ENCODE measurements around the gene CD164L2.

Gene CD164L2

DNA sequence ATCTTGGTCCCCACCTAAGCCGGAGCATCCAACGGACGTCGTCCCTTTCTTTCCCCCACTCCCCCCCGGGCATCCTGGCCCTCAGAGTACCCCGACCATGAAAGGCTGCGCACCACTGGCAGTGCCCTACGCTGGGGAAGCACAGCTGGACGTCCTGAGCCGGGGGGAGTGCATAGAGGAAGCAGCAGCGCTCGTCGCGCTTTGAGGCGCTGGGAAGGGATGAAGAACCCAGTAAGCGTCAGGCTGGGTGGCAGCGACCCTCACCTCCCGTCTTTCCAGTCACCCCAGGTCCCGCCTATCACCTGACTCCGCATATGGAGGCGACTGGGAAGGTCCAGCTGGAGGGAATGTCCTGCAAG, 22.1 kb downstream of the CD164L2 start:
- DNase-seq: no peak

GRCh38 chr1:27360159-27361043, 22.7 kb downstream of the CD164L2 start:
- peak; percentile 35 to 66 for DNase-seq

DNA sequence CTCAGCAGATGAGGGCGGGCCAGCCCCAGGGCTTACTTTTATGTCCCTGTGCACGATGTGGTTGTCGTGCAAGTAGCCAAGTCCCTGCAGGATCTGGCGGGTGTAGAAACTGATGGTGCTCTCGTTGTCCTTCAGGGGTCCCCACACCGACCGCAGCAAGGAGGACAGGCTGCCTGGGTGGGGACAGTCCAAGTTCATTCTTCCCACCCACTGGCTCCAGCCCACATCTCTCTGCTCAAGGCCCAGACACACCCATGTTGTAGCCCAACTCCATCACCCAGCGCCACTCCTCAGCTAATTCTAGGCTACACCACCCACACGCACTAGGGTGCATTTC, 23.3 kb downstream of the CD164L2 start:
- no peak for DNase-seq

GRCh38 chr1:27358928-27359313, 24.2 kb downstream of the CD164L2 start:
- no peak for DNase-seq

DNA sequence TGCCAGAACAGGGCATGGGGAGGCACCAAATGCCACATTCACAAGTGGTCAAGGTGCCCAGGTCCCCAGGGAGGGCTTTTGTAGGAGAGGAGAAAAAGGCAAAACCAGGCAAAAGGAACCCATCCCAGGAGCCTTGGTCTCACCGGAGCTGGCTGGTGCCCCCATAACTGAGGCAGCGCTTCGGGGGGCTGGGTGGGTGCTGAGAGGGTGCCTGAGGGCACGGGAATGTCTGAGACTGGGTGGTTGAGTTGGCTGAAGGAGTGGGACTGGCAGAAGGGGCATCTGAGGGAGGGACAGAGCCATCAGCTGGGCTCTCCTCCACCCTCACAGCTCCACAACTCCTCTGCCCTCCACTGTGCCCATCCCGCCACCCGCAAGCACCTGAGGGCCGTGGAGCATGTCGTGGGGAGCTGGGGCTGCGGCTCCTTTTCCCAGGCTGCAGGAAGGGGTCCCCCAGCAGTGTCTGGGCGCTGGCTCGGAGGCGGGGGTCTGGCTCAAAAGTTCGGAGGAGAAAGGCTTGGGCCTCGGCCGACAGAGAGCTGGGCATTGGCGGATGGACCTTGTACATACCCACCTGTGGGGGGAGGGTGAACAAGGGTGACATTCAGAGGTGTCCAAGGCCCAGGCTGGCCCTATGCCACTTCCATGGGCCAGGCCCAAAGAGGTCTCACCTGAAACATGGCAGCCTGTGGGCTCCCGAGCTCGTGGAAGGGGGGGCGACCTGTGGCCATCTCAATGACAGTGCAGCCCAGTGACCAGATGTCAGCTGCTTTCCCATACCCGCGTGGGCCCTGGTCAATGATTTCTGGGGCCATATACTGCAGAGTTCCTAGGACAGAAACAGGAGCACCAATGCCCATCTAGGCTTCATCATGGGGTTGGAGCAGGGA, 24.9 kb downstream of the CD164L2 start:
- no peak for DNase-seq

- peak; percentile 85 to 86 for DNase-seq
Observed at GRCh38 chr1:27357281-27358037, 25.7 kb downstream of the CD164L2 start.

GRCh38 chr1:27356619-27357280, 26.4 kb downstream of the CD164L2 start:
- DNase-seq: peak; percentile 34 to 57

- no peak for DNase-seq
Observed at GRCh38 chr1:27356277-27356618, 26.9 kb downstream of the CD164L2 start.

DNA sequence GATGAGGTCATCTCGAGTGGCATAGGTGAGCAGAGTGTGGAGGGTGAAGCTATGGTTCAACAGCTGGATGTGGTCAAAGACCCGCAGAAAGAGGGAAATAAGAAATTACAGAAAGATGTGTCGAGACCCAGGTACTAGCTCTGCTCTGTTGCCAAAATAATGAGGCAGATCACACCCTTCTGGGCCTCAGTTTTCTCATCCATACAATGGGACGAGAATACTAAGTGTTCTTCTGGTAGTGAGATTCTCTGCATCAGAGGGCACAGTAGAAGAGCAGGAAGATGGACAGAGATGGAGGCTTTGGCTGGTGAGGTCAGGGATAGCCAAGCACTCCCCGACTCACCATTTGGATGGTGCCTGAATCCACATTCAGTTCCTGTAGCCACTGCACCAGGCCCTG, 27.4 kb downstream of the CD164L2 start:
- no peak for DNase-seq

DNA sequence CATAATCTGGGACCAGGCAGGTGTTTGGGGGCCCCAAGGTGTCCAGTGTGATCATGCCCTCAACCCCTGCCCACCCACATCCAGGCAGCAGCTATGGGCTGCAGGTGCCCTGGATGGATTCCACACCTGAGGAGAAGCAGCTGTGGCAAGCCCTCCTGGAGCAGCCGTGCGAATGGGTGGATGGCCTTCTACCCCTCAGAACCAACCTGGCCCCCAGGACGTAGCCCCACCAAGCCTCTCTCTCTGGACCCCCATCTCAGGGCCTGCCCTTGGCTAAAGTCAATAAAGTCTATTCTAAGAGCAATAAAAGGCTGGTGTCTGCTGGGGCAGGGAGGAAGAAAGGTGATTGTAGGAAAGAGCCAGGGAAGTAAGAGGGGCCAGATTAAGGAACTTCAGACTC, 29.5 kb downstream of the CD164L2 start:
- no peak for DNase-seq

DNA sequence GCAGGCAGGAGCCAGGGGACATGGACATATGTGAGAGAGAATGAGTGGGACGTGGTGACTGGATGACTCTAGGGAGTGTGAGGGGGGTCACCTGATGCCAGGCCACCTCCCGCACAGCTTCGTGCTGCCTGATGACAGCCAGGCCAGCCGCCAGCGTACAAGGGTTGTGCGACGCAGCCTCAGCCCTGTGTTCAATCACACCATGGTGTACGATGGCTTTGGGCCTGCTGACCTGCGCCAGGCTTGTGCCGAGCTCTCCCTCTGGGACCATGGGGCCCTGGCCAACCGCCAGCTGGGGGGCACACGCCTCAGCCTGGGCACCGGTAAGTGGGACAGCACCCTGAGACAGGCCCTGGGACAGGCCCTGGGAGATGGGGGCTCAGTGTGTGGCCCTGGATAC, 30.0 kb downstream of the CD164L2 start:
- no peak for DNase-seq

- no peak for DNase-seq
Observed at GRCh38 chr1:27351541-27352107, 31.5 kb downstream of the CD164L2 start.

DNA sequence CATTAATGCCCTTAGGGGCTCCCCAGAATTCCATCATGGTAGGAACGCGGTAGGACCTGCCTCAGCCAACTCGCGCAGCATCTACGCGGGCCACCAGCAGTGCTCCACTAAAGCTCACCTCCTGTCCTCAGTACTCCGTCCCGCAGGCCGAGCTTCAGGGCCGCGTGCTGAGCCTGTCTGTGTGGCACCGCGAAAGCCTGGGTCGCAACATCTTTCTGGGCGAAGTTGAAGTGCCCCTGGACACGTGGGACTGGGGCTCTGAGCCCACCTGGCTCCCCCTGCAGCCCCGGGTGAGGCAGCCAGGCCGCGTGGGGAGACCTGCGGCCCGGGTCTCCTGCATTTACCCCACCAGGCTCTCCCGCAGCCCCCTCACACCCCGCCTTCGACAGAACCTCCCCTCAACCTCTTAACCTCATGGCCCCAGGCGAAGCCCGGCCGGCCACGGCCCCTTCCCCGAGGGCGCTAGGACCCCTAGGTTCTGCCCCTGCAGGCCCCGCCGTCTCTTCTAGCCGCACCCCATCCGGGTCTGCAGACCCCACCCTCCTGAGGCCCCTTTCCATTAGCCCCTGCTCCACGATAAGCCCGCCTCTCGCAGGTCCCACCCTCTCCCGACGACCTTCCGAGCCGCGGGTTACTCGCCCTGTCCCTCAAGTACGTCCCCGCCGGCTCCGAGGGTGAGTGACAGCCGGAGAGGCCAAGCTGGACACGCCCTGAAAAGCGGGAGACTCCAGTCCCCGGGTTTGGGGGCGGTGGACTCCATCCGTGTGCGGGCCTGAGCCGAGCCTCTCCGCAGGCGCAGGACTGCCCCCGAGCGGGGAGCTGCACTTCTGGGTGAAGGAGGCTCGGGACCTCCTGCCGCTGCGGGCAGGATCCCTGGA, 32.2 kb downstream of the CD164L2 start:
- no peak for DNase-seq

GRCh38 chr1:27349784-27350662, 33.1 kb downstream of the CD164L2 start:
- DNase-seq: no peak

DNA sequence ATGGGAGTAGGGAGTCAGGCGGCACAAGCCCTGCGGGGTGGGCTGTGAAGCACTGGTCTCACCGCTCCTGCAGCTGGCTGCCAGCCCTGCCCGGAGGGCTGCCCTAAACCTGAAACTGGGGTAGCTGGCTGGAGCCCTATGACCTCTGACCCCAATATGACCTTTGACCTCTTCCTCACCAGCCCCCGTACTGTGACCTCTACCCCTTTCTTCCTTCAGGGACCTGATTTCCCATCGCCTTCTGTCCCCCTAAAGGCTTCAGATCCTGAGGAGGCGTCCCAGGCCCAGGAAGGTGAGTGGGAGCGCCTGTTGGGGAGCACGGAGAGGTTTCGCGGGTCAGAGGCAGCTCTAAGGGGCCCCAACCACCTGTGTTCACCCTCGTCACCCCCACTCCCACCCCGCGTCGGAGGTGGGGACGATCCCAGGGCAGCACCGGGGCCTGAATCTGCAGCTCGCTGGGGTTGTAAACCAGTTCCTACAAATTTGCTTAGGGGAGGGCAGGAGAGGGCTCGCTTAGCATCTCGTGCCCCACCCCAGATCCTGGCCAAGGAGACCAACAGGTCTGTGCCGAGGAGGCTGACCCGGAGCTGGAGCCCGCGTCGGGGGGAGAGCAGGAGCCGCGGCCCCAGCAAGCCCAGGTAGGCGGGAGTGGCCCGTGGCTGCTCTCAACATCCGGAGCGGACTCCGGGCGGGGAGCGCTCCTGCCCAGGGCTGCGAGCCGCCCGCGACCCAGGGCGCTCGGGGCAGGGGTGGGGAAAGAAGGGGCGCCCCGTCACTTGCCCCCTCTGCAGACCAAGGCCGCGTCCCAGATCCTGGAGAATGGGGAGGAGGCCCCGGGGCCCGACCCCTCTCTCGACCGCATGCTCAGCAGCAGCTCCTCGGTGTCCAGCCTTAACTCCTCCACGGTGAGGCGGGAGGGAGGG, 34.0 kb downstream of the CD164L2 start:
- DNase-seq: peak in 1 of 2 donors; percentile 37

- no peak for DNase-seq
Observed at GRCh38 chr1:27346991-27347624, 36.0 kb downstream of the CD164L2 start.

- DNase-seq: no peak
Observed at GRCh38 chr1:27346357-27346756, 36.8 kb downstream of the CD164L2 start.

- no peak for DNase-seq
Observed at GRCh38 chr1:27345272-27345671, 37.9 kb downstream of the CD164L2 start.

DNA sequence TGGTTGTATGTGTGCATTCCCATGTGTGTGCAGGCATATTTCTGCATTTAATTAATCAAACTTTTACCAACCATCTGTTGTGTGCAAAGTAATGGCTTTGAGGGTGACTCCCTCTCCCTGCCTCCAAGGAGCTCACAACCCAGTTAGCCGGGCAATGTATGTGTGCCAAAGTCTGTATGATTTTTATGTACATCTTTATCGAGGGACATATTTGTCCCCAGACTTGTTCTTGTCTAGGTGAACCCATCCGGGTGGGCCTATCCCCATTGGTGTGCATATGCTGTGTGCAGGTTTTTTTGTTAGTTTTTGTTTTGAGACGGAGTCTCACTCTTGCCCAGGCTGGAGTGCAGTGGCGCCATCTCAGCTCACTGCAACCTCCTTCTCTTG, 39.5 kb downstream of the CD164L2 start:
- no peak for DNase-seq
